BE2C (cell line): ENCODE results near the gene LAMTOR2.
"Not testable (repeated sequence)": the region's sequence is repeated elsewhere in the genome, so short reads cannot be mapped to it uniquely, and the experiment has no call there.

Source experiments
- DNase-seq: peaks from one replicate; pipeline ENCODE4 v3.0.0-alpha.2; 2020
- H3K27me3 ChIP-seq: fragments of 250-450 bp; sonication (Bioruptor Pico); 2 replicates; pipeline ENCODE4 v1.5.1; 2020; ENCODE audit warnings: mild to moderate bottlenecking
- H3K36me3 ChIP-seq: fragments of 250-450 bp; sonication (Bioruptor Pico); 2 replicates; pipeline ENCODE4 v1.5.1; 2020; ENCODE audit warnings: mild to moderate bottlenecking
- H3K4me1 ChIP-seq: fragments of 250-450 bp; sonication (Bioruptor Pico); 2 replicates; pipeline ENCODE4 v1.5.1; 2020
- H3K4me3 ChIP-seq: 2 replicates; pipeline ENCODE4 v1.5.1; 2011; ENCODE audit warnings: low read depth, low read length
- H3K9me3 ChIP-seq: fragments of 250-450 bp; sonication (Bioruptor Pico); 2 replicates; pipeline ENCODE4 v1.5.1; 2020
- CTCF ChIP-seq: IDR thresholded peaks from 2 replicates; pipeline ENCODE4 v1.5.1; 2012; ENCODE audit warnings: mild to moderate bottlenecking, low read depth, low read length

The LAMTOR2 gene

GRCh38 chr1:156065212-156065611 lies 10.6 kb downstream of the LAMTOR2 start:
- Histone ChIP-seq H3K4me3 (no peak overlapping the region), H3K4me1 (0 out of 2 replicates have a peak, but pooled peaks cover 3% of the 10 kb centered on the region), H3K27me3 (no peaks in the 10 kb centered on the region), H3K9me3 (no peaks in the 10 kb centered on the region), H3K36me3 (no peaks in the 10 kb centered on the region)
- no peak for TF ChIP-seq CTCF
- DNase-seq, result no peak

- H3K4me1 ChIP-seq, result 0 out of 2 replicates have a peak, but pooled peaks cover 7% of the 10 kb centered on the region
- no peak for DNase-seq
- no peak overlapping the region for H3K4me3 ChIP-seq
- no peak for TF ChIP-seq CTCF
- no peaks in the 10 kb centered on the region for H3K27me3 ChIP-seq
- H3K9me3 ChIP-seq, result no peaks in the 10 kb centered on the region
- H3K36me3 ChIP-seq, result no peaks in the 10 kb centered on the region
These were observed 11.3 kb downstream of the LAMTOR2 start for GRCh38 chr1:156065871-156066270.

GRCh38 chr1:156067262-156067661 lies 12.7 kb downstream of the LAMTOR2 start:
- no peak for DNase-seq
- TF ChIP-seq CTCF, result no peak
- Histone ChIP-seq H3K4me1 (0 out of 2 replicates have a peak, but pooled peaks cover 7% of the 10 kb centered on the region), H3K27me3 (no peaks in the 10 kb centered on the region), H3K9me3 (no peaks in the 10 kb centered on the region), H3K4me3 (no peak overlapping the region), H3K36me3 (no peaks in the 10 kb centered on the region)

- no peak overlapping the region for H3K4me3 ChIP-seq
- DNase-seq, result no peak
- H3K27me3 ChIP-seq, result no peaks in the 10 kb centered on the region
- H3K9me3 ChIP-seq, result no peaks in the 10 kb centered on the region
- H3K4me1 ChIP-seq, result 0 out of 2 replicates have a peak, but pooled peaks cover 7% of the 10 kb centered on the region
- peaks cover 2% of the 10 kb centered on the region for H3K36me3 ChIP-seq
- no peak for TF ChIP-seq CTCF
These were observed 15.2 kb downstream of the LAMTOR2 start for GRCh38 chr1:156069490-156070455.

GRCh38 chr1:156070548-156070947 lies 16.0 kb downstream of the LAMTOR2 start:
- 0 out of 2 replicates have a peak, but pooled peaks cover 7% of the 10 kb centered on the region for H3K4me1 ChIP-seq
- peak; percentile 49 for DNase-seq

GRCh38 chr1:156071332-156071816 lies 16.8 kb downstream of the LAMTOR2 start:
- not testable (repeated sequence) for H3K9me3 ChIP-seq, H3K27me3 ChIP-seq, DNase-seq, H3K4me1 ChIP-seq, H3K4me3 ChIP-seq
- peaks cover 18% of the 10 kb centered on the region for H3K36me3 ChIP-seq

More at GRCh38 chr1:156070548-156070947, 16.0 kb downstream of the LAMTOR2 start:
- peaks cover 10% of the 10 kb centered on the region for H3K36me3 ChIP-seq
- H3K27me3 ChIP-seq, result no peaks in the 10 kb centered on the region
- no peak for TF ChIP-seq CTCF
- no peaks in the 10 kb centered on the region for H3K9me3 ChIP-seq
- H3K4me3 ChIP-seq, result no peak overlapping the region
